Measurements from ENCODE around the gene BACH2.
"Not testable (repeated sequence)": the region's sequence is repeated elsewhere in the genome, so short reads cannot be mapped to it uniquely, and the experiment has no call there.

The BACH2 gene

GRCh38 chr6:90209527-90209926 lies 87.1 kb downstream of the BACH2 start:
- no peak for DNase-seq

GRCh38 chr6:90208690-90209089 lies 88.0 kb downstream of the BACH2 start:
- DNase-seq, result not testable (repeated sequence)

- DNase-seq, result no peak
Measured at GRCh38 chr6:90204327-90205056, 92.2 kb downstream of the BACH2 start.

GRCh38 chr6:90203672-90204071 lies 93.0 kb downstream of the BACH2 start:
- DNase-seq, result no peak

GRCh38 chr6:90202156-90202555 lies 94.5 kb downstream of the BACH2 start:
- DNase-seq, result no peak

GRCh38 chr6:90199900-90200299 lies 96.7 kb downstream of the BACH2 start:
- no peak for DNase-seq

GRCh38 chr6:90198758-90199425 lies 97.8 kb downstream of the BACH2 start:
- no peak for DNase-seq

- no peak for DNase-seq
Measured at GRCh38 chr6:90197854-90198496, 98.7 kb downstream of the BACH2 start.

- no peak for DNase-seq
Measured at GRCh38 chr6:90195094-90195829, 101.4 kb downstream of the BACH2 start.

GRCh38 chr6:90194371-90194841 lies 102.2 kb downstream of the BACH2 start:
- DNase-seq, result no peak

- no peak for DNase-seq
Measured at GRCh38 chr6:90193359-90193758, 103.3 kb downstream of the BACH2 start.

- DNase-seq, result no peak
Measured at GRCh38 chr6:90192857-90193256, 103.8 kb downstream of the BACH2 start.

GRCh38 chr6:90190752-90191395 lies 105.8 kb downstream of the BACH2 start:
- DNase-seq, result no peak

- DNase-seq, result no peak
Measured at GRCh38 chr6:90190131-90190530, 106.5 kb downstream of the BACH2 start.

GRCh38 chr6:90187437-90188121 lies 109.1 kb downstream of the BACH2 start:
- no peak for DNase-seq

GRCh38 chr6:90186637-90187371 lies 109.8 kb downstream of the BACH2 start:
- DNase-seq, result no peak

GRCh38 chr6:90186026-90186425 lies 110.6 kb downstream of the BACH2 start:
- DNase-seq, result no peak

- no peak for DNase-seq
Measured at GRCh38 chr6:90184334-90185298, 112.0 kb downstream of the BACH2 start.

- DNase-seq, result no peak
Measured at GRCh38 chr6:90183587-90184333, 112.9 kb downstream of the BACH2 start.

Measured in cerebellar nuclear complex (tissue), 1 donor.